Measurements from ENCODE around the gene ARMH2.

DNA sequence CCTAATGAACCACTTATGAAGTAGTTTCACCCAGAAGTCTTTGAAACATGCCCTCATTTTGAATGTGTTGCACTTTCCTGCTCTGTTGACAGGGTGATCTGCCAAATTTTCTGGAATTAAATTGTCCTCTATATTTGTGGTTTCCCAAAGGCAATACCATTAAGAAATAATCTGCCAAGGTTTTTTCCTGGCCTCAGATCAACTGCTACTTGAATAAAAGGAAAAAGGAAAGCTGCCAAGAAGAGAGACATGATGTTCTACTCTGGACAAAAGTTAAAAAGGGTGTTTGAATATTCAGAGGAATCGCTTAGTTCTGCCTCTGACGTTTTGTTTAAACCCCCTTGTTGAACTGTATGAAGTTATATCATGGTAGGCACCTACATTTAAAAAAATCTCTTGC, 37.4 kb upstream of the ARMH2 start:
- TF ChIP-seq TAF1 (conservative IDR thresholded peaks at IDR 0.05) (no peak), GABPA (IDR thresholded peaks at IDR 0.05 in 1 of 2, conservative IDR thresholded peaks at IDR 0.05 in 1 of 2) (no peak), RAD21 (IDR thresholded peaks at IDR 0.05) (no peak), FOXA2 (IDR thresholded peaks at IDR 0.05) (no peak)
- TF ChIP-seq, protein P1, sequence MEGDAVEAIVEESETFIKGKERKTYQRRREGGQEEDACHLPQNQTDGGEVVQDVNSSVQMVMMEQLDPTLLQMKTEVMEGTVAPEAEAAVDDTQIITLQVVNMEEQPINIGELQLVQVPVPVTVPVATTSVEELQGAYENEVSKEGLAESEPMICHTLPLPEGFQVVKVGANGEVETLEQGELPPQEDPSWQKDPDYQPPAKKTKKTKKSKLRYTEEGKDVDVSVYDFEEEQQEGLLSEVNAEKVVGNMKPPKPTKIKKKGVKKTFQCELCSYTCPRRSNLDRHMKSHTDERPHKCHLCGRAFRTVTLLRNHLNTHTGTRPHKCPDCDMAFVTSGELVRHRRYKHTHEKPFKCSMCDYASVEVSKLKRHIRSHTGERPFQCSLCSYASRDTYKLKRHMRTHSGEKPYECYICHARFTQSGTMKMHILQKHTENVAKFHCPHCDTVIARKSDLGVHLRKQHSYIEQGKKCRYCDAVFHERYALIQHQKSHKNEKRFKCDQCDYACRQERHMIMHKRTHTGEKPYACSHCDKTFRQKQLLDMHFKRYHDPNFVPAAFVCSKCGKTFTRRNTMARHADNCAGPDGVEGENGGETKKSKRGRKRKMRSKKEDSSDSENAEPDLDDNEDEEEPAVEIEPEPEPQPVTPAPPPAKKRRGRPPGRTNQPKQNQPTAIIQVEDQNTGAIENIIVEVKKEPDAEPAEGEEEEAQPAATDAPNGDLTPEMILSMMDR (IDR thresholded peaks at IDR 0.05; ENCODE audit: low read depth, low read length, missing input control) = no peak
- TF ChIP-seq, protein P2, sequence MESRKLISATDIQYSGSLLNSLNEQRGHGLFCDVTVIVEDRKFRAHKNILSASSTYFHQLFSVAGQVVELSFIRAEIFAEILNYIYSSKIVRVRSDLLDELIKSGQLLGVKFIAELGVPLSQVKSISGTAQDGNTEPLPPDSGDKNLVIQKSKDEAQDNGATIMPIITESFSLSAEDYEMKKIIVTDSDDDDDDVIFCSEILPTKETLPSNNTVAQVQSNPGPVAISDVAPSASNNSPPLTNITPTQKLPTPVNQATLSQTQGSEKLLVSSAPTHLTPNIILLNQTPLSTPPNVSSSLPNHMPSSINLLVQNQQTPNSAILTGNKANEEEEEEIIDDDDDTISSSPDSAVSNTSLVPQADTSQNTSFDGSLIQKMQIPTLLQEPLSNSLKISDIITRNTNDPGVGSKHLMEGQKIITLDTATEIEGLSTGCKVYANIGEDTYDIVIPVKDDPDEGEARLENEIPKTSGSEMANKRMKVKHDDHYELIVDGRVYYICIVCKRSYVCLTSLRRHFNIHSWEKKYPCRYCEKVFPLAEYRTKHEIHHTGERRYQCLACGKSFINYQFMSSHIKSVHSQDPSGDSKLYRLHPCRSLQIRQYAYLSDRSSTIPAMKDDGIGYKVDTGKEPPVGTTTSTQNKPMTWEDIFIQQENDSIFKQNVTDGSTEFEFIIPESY (IDR thresholded peaks at IDR 0.05) = no peak
